Measurements from ENCODE around the gene CEP131. TPM values are rescaled to one million over a fixed set of nuclear protein-coding genes. Genes with fewer than 3 reads are reported as not detected.

CEP131 gene
- total and polyA plus RNA-seq, 2 donors (not counting 3 experiments of a cell fraction or from before 2014, with no cell fraction given) = 5.3 to 17.9 TPM

- CTCF ChIA-PET = interaction anchor here (1.3 kb wide), 1 partner anchor 18 kb away, joined by 4 read pairs; no protein-coding TSS in a partner anchor
- no TSS peak for BruUV-seq (replicated peaks)
- no peak overlapping the region for H3K9ac ChIP-seq (replicated peaks; ENCODE audit: extremely low read depth, insufficient read depth, low read length)
Observed at GRCh38 chr17:81218991-81219390, 3.8 kb downstream of the CEP131 start.

More at GRCh38 chr17:81218991-81219390, 3.8 kb downstream of the CEP131 start:
- Histone ChIP-seq H2AFZ (ENCODE audit: low read depth, low read length) (no peak overlapping the region), H3K4me3 (replicated peaks in 1 of 3; ENCODE audit: insufficient read depth in 1 of 3, low read depth in 1 of 3, low read length in 3 of 3) (no peak overlapping the region), H4K20me1 (replicated peaks; ENCODE audit: control insufficient read depth, extremely low read depth, insufficient read depth, low read length) (no peaks in the 10 kb centered on the region), H3K79me2 (ENCODE audit: control insufficient read depth, insufficient read depth, low read length) (peaks cover 5% of the 10 kb centered on the region), H3K4me2 (ENCODE audit: insufficient read depth, low read length) (no peak overlapping the region), H3K27ac (ENCODE audit: insufficient read depth, low read depth, low read length) (no peak overlapping the region), H3K9me3 (replicated peaks; ENCODE audit: control insufficient read depth, insufficient read depth, low read length) (no peaks in the 10 kb centered on the region), H3K36me3 (ENCODE audit: control insufficient read depth in 2 of 2, extremely low read depth in 1 of 2, insufficient read depth in 2 of 2, low read length in 2 of 2) (no peaks in the 10 kb centered on the region), H3K27me3 (ENCODE audit: control insufficient read depth in 2 of 2, insufficient read depth in 2 of 2, low read length in 2 of 2) (no peaks in the 10 kb centered on the region), H3K9me1 (replicated peaks; ENCODE audit: control insufficient read depth, extremely low read depth, insufficient read depth, low read length) (no peaks in the 10 kb centered on the region), H3K4me1 (ENCODE audit: control insufficient read depth, extremely low read depth, insufficient read depth, low read length) (peaks cover 14% of the 10 kb centered on the region)
- POLR2A ChIA-PET = no interaction called here
- intact Hi-C loops (cut with micrococcal nuclease) = no loop called here
- DNase-seq (ENCODE audit: low read depth, low spot score) (no peak), FAIRE-seq (no peak)
- dilution Hi-C loops (cut with MboI; ENCODE audit: extremely low pct_ligation_motif_present, low sequenced_read_pairs) = no loop called here
- TF ChIP-seq JUN (IDR thresholded peaks at IDR 0.05; ENCODE audit: borderline replicate concordance, insufficient read depth, insufficient read length, low read depth) = no peak
- TF ChIP-seq FOS (IDR thresholded peaks at IDR 0.05; ENCODE audit: borderline replicate concordance, insufficient read depth, low read length) = no peak
- TF ChIP-seq EZH2 (IDR thresholded peaks at IDR 0.05; ENCODE audit: borderline replicate concordance, low read depth, low read length, severe bottlenecking) = no peak
- TF ChIP-seq GATA2 (IDR thresholded peaks at IDR 0.05; ENCODE audit: insufficient read depth, insufficient read length, low read depth, low read length) = no peak
- no peak for TF ChIP-seq POLR2A (IDR thresholded peaks at IDR 0.05; ENCODE audit: low read depth, low read length)
- no peak for TF ChIP-seq POLR2AphosphoS5 (IDR thresholded peaks at IDR 0.05; ENCODE audit: insufficient read depth, low read depth, low read length)
- TF ChIP-seq CTCF (IDR thresholded peaks at IDR 0.05; ENCODE audit: extremely low read depth in 1 of 2, insufficient read depth in 1 of 2, low read depth in 1 of 2, low read length in 2 of 2) = no peak
- TF ChIP-seq MAX (IDR thresholded peaks at IDR 0.05; ENCODE audit: insufficient read depth, insufficient read length) = no peak
- no peak for TF ChIP-seq MYC (IDR thresholded peaks at IDR 0.05; ENCODE audit: low read depth, low read length)
